GM12878 (cell line): ENCODE data around the gene CCT6B. TPM values are rescaled to one million over a fixed set of nuclear protein-coding genes. Genes with fewer than 3 reads are reported as not detected.

Source experiments
- ATAC-seq: fragments of 200-7000 bp; cut with Tn5 transposase; 3 replicates; pipeline ENCODE4 v1.9.1; 2020; ENCODE audit warnings: mild to moderate bottlenecking, moderate library complexity
- BruUV-seq: library from RNA; stranded (reverse); fragments of 400-500 nt; replicated peaks from 2 replicates; lab custom pipeline; 2021; lab: Mats Ljungman, UMichigan
- CTCF ChIA-PET: fragments of 300-600 bp; sonication (Branson Sonifier 250); formaldehyde crosslinking; extraction: SDS; loops from one replicate; lab custom pipeline; 2021; ENCODE audit warnings: inconsistent platforms; lab: Yijun Ruan, JAX
- POLR2A ChIA-PET: fragments of 350-600 bp; formaldehyde crosslinking; extraction: SDS; loops from one replicate; lab custom pipeline; 2021; ENCODE audit warnings: inconsistent platforms; lab: Charles Lee
- RAD21 ChIA-PET: fragments of 300-600 bp; sonication (Branson Sonifier 250); formaldehyde crosslinking; loops from one replicate; lab custom pipeline; 2023; ENCODE audit warnings: antibody characterized with exemption; ENCODE audit not compliant: unreplicated experiment; lab: Charles Lee
- SMC1A ChIA-PET: fragments of 300-600 bp; sonication (Branson Sonifier 250); formaldehyde crosslinking; loops from one replicate; lab custom pipeline; 2023; ENCODE audit not compliant: unreplicated experiment, uncharacterized antibody; lab: Charles Lee
- DNase-seq: peaks from one replicate; pipeline ENCODE4 v3.0.0-alpha.2; 2011; ENCODE audit warnings: low read depth, low spot score
- FAIRE-seq: peaks from 3 replicates; lab custom pipeline; 2011; peaks lifted over from hg19 to GRCh38; lab: Jason Lieb, UNC
- H2AFZ ChIP-seq: 2 replicates; pipeline ENCODE4 v1.6.0; 2011; ENCODE audit warnings: low read depth, low read length, control low read depth; ENCODE audit not compliant: control insufficient read depth
- H3K27ac ChIP-seq: 2 replicates; pipeline ENCODE4 v1.5.1; 2011; ENCODE audit warnings: control low read depth; ENCODE audit not compliant: control insufficient read depth, insufficient read depth
- H3K27me3 ChIP-seq, 2 experiments: replicated peaks in 1 of 2; 2 replicates each; pipeline versions ENCODE4 v1.6.0 to v1.6.1; 2011; ENCODE audit warnings: low read length in 1 of 2; ENCODE audit not compliant: control insufficient read depth in 2 of 2, insufficient read depth in 2 of 2
- H3K36me3 ChIP-seq, 2 experiments: 2 replicates each; pipeline ENCODE4 v1.5.1; 2011; ENCODE audit warnings: low read length in 1 of 2; ENCODE audit not compliant: control insufficient read depth in 2 of 2, insufficient read depth in 2 of 2
- H3K4me1 ChIP-seq: 2 replicates; pipeline ENCODE4 v1.6.1; 2011; ENCODE audit warnings: mild to moderate bottlenecking, low read length, moderate library complexity, mixed read lengths; ENCODE audit not compliant: control insufficient read depth, insufficient read depth
- H3K4me2 ChIP-seq: 2 replicates; pipeline ENCODE4 v1.6.0; 2011; ENCODE audit warnings: control low read depth; ENCODE audit not compliant: control insufficient read depth, insufficient read depth
- H3K4me3 ChIP-seq: fragments of 200-600 bp; sonication (generic); 2 replicates; pipeline ENCODE4 v1.5.1; 2016
- H3K79me2 ChIP-seq: 2 replicates; pipeline ENCODE4 v1.6.0; 2011; ENCODE audit warnings: low read length; ENCODE audit not compliant: control insufficient read depth, insufficient read depth
- H3K9ac ChIP-seq: 2 replicates; pipeline ENCODE4 v1.8.0; 2011; ENCODE audit warnings: low read length, control low read depth, mixed read lengths; ENCODE audit not compliant: control insufficient read depth, insufficient read depth
- H3K9me3 ChIP-seq: replicated peaks from 3 replicates; pipeline ENCODE4 v1.5.1; 2011; ENCODE audit warnings: mild to moderate bottlenecking, low read length; ENCODE audit not compliant: control insufficient read depth, insufficient read depth
- H4K20me1 ChIP-seq: 2 replicates; pipeline ENCODE4 v1.6.0; 2011; ENCODE audit not compliant: control insufficient read depth, insufficient read depth
- ATF7 ChIP-seq: fragments of 450-650 bp; IDR thresholded peaks from 2 replicates; pipeline ENCODE4 v1.6.1; 2016; ENCODE audit warnings: low read depth, mild to moderate bottlenecking
- CBX5 ChIP-seq: sonication (generic); IDR thresholded peaks from 2 replicates; pipeline ENCODE4 v1.6.1; 2016; ENCODE audit warnings: low read depth, moderate library complexity, mild to moderate bottlenecking, inconsistent platforms
- CHD4 ChIP-seq: fragments of 200-600 bp; sonication (generic); IDR thresholded peaks from 2 replicates; pipeline ENCODE4 v1.6.1; 2016; ENCODE audit warnings: mild to moderate bottlenecking
- EP300 ChIP-seq, 2 experiments: fragments of 150-350 bp in 1 of 2; IDR thresholded peaks; 2 replicates each; pipeline ENCODE4 v1.6.1; 2011 to 2012; ENCODE audit warnings: low read depth in 2 of 2, low read length in 2 of 2, borderline replicate concordance in 1 of 2, improper control_type of control experiment in 1 of 2, inconsistent platforms in 1 of 2; ENCODE audit not compliant: control insufficient read depth in 1 of 2
- KLF5 ChIP-seq: fragments of 450-650 bp; IDR thresholded peaks from 2 replicates; pipeline ENCODE4 v1.6.1; 2014; ENCODE audit warnings: mild to moderate bottlenecking; ENCODE audit not compliant: partially characterized antibody
- MEF2B ChIP-seq: fragments of 450-650 bp; IDR thresholded peaks from 2 replicates; pipeline ENCODE4 v1.6.1; 2018; ENCODE audit warnings: mild to moderate bottlenecking, moderate library complexity; ENCODE audit not compliant: partially characterized antibody, poor library complexity, severe bottlenecking
- NFIC ChIP-seq: IDR thresholded peaks from 2 replicates; pipeline ENCODE4 v1.6.1; 2012; ENCODE audit warnings: low read depth, mild to moderate bottlenecking, inconsistent platforms, low read length, moderate library complexity
- PAX5 ChIP-seq: IDR thresholded peaks from 2 replicates; pipeline ENCODE4 v1.6.1; 2011; ENCODE audit warnings: low read depth, low read length, borderline replicate concordance
- POU2F2 ChIP-seq: IDR thresholded peaks from 3 replicates; pipeline ENCODE4 v1.6.1; 2011; ENCODE audit warnings: low read depth, mild to moderate bottlenecking, low read length, borderline replicate concordance
- RAD51 ChIP-seq: fragments of 450-650 bp; IDR thresholded peaks from 2 replicates; pipeline ENCODE4 v1.6.1; 2016; ENCODE audit warnings: moderate library complexity, mild to moderate bottlenecking, inconsistent platforms
- SKIL ChIP-seq: fragments of 450-650 bp; IDR thresholded peaks from 2 replicates; pipeline ENCODE4 v1.6.1; 2017; ENCODE audit warnings: mild to moderate bottlenecking, low read depth, inconsistent platforms; ENCODE audit not compliant: poor library complexity, severe bottlenecking
- STAT3 ChIP-seq: IDR thresholded peaks from 2 replicates; pipeline ENCODE4 v1.6.1; 2011; ENCODE audit warnings: low read depth, low read length, improper control_type of control experiment
- TCF3 ChIP-seq: IDR thresholded peaks from 2 replicates; pipeline ENCODE4 v1.6.1; 2012; ENCODE audit warnings: low read depth, mild to moderate bottlenecking, low read length, borderline replicate concordance; ENCODE audit not compliant: insufficient read depth
- ZNF384 ChIP-seq: IDR thresholded peaks from 2 replicates; pipeline ENCODE4 v1.6.1; 2012; ENCODE audit warnings: low read depth, mild to moderate bottlenecking, low read length, improper control_type of control experiment, borderline replicate concordance
- WGBS: methylation state at CpG from one replicate; pipeline ENCODE4 v1.1.6; 2016; ENCODE audit warnings: low lambda C conversion rate; ENCODE audit not compliant: insufficient replicate concordance, insufficient coverage; ENCODE audit errors: missing lambda C conversion rate; 5-methylcytosine and 5-hydroxymethylcytosine counted together
- in situ Hi-C: fragments of 300-500 bp; cut with MboI; formaldehyde crosslinking; loops from 9 replicates; pipeline ENCODE4 v1.14.3; 2018; ENCODE audit warnings: mixed read lengths
- intact Hi-C: fragments of 100-400 bp; cut with micrococcal nuclease; formaldehyde crosslinking; loops from one replicate; pipeline ENCODE4 v1.14.2; 2022; ENCODE audit not compliant: unreplicated experiment
- polyA plus RNA-seq, 11 experiments: library from polyadenylated mRNA; depleted of rRNA in 4 of 11; unstranded in 6 of 11; stranded (reverse) in 5 of 11; fragments of >200 nt; fragmentation: Nextera tagmentation in 4 of 11; fragmentation: Illumina TruSeq in 1 of 11; extraction: Ambion mirVana in 4 of 11; extraction: Trizol in 1 of 11; gene quantifications; 1 replicate in 1 of 11; 2 replicates in 10 of 11; pipeline versions ENCODE4 v1.2.1 to v1.2.3, GENCODE V29; 2011 to 2016; ENCODE audit warnings: inconsistent platforms in 2 of 11, missing spikeins in 2 of 11, low read depth in 1 of 11
- total RNA-seq, 4 experiments: library from RNA; depleted of rRNA in 3 of 4; stranded (reverse); fragments of >200 nt in 3 of 4; fragmentation: Illumina TruSeq in 1 of 4; extraction: Trizol in 1 of 4; gene quantifications; 2 replicates each; pipeline versions ENCODE4 v1.2.1 to v1.2.3, GENCODE V29; 2013 to 2021
- TF ChIP-seq, protein P1 (sequence below): IDR thresholded peaks from 2 replicates; pipeline ENCODE4 v1.6.1; 2011; ENCODE audit warnings: low read depth, low read length, improper control_type of control experiment, borderline replicate concordance
- TF ChIP-seq, protein P2 (sequence below): fragments of 450-650 bp; conservative IDR thresholded peaks from 2 replicates; pipeline ENCODE4 v1.6.1; 2017; ENCODE audit warnings: mild to moderate bottlenecking, moderate library complexity
- TF ChIP-seq, protein P3 (sequence below): IDR thresholded peaks from 2 replicates; pipeline ENCODE4 v1.6.1; 2012; ENCODE audit warnings: low read length, inconsistent platforms

The CCT6B gene
- total and polyA plus RNA-seq, 10 of the 15 experiments (the other 5 are each of a cell fraction or from before 2014, with no cell fraction given): 1.6 to 6.1 (median 2.6) TPM

GRCh38 chr17:34883106-34884000 lies 77.9 kb downstream of the CCT6B start:
- intact Hi-C loops: no loop called here
- BruUV-seq: no TSS peak
- DNase-seq (no peak), ATAC-seq (no peak), FAIRE-seq (no peak)
- SMC1A ChIA-PET: no interaction called here
- Histone ChIP-seq H3K4me2 (no peak overlapping the region), H3K9me3 (no peaks in the 10 kb centered on the region), H3K36me3 (no peaks in the 10 kb centered on the region), H3K27ac (no peak overlapping the region), H4K20me1 (no peaks in the 10 kb centered on the region), H2AFZ (no peak overlapping the region), H3K79me2 (no peaks in the 10 kb centered on the region), H3K27me3 (peaks cover 2 to 5% of the 10 kb centered on the region in 2 experiments; a peak in 1 of 4 replicates), H3K4me1 (no peaks in the 10 kb centered on the region), H3K9ac (no peak overlapping the region), H3K4me3 (no peak overlapping the region)
- POLR2A ChIA-PET: no interaction called here
- CTCF ChIA-PET: no interaction called here
- in situ Hi-C loops: no loop called here
- RAD21 ChIA-PET: no interaction called here
- 16% methylated on average over 12 of the region's 12 CpGs for WGBS
- TF ChIP-seq KLF5: no peak
- TF ChIP-seq, protein P1, sequence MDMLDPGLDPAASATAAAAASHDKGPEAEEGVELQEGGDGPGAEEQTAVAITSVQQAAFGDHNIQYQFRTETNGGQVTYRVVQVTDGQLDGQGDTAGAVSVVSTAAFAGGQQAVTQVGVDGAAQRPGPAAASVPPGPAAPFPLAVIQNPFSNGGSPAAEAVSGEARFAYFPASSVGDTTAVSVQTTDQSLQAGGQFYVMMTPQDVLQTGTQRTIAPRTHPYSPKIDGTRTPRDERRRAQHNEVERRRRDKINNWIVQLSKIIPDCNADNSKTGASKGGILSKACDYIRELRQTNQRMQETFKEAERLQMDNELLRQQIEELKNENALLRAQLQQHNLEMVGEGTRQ: no peak
- TF ChIP-seq MEF2B: no peak
- TF ChIP-seq PAX5: no peak
- no peak for TF ChIP-seq CHD4
- no peak for TF ChIP-seq TCF3
- TF ChIP-seq, protein P2, sequence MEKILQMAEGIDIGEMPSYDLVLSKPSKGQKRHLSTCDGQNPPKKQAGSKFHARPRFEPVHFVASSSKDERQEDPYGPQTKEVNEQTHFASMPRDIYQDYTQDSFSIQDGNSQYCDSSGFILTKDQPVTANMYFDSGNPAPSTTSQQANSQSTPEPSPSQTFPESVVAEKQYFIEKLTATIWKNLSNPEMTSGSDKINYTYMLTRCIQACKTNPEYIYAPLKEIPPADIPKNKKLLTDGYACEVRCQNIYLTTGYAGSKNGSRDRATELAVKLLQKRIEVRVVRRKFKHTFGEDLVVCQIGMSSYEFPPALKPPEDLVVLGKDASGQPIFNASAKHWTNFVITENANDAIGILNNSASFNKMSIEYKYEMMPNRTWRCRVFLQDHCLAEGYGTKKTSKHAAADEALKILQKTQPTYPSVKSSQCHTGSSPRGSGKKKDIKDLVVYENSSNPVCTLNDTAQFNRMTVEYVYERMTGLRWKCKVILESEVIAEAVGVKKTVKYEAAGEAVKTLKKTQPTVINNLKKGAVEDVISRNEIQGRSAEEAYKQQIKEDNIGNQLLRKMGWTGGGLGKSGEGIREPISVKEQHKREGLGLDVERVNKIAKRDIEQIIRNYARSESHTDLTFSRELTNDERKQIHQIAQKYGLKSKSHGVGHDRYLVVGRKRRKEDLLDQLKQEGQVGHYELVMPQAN: no peak
- TF ChIP-seq ZNF384: no peak
- TF ChIP-seq ATF7: no peak
- no peak for TF ChIP-seq CBX5
- no peak for TF ChIP-seq EP300 (IDR thresholded peaks at IDR 0.05; ENCODE audit: borderline replicate concordance in 1 of 2, control insufficient read depth in 1 of 2, low read depth in 2 of 2, low read length in 2 of 2)
- TF ChIP-seq, protein P3, sequence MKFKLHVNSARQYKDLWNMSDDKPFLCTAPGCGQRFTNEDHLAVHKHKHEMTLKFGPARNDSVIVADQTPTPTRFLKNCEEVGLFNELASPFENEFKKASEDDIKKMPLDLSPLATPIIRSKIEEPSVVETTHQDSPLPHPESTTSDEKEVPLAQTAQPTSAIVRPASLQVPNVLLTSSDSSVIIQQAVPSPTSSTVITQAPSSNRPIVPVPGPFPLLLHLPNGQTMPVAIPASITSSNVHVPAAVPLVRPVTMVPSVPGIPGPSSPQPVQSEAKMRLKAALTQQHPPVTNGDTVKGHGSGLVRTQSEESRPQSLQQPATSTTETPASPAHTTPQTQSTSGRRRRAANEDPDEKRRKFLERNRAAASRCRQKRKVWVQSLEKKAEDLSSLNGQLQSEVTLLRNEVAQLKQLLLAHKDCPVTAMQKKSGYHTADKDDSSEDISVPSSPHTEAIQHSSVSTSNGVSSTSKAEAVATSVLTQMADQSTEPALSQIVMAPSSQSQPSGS: no peak
- TF ChIP-seq NFIC: no peak
- TF ChIP-seq POU2F2: no peak
- no peak for TF ChIP-seq SKIL
- no peak for TF ChIP-seq RAD51
- no peak for TF ChIP-seq STAT3
